ENCODE measurements around the gene DDX1.

DDX1 gene

GRCh38 chr2:15646661-15647060, 55.0 kb downstream of the DDX1 start:
- no peak for DNase-seq

DNA sequence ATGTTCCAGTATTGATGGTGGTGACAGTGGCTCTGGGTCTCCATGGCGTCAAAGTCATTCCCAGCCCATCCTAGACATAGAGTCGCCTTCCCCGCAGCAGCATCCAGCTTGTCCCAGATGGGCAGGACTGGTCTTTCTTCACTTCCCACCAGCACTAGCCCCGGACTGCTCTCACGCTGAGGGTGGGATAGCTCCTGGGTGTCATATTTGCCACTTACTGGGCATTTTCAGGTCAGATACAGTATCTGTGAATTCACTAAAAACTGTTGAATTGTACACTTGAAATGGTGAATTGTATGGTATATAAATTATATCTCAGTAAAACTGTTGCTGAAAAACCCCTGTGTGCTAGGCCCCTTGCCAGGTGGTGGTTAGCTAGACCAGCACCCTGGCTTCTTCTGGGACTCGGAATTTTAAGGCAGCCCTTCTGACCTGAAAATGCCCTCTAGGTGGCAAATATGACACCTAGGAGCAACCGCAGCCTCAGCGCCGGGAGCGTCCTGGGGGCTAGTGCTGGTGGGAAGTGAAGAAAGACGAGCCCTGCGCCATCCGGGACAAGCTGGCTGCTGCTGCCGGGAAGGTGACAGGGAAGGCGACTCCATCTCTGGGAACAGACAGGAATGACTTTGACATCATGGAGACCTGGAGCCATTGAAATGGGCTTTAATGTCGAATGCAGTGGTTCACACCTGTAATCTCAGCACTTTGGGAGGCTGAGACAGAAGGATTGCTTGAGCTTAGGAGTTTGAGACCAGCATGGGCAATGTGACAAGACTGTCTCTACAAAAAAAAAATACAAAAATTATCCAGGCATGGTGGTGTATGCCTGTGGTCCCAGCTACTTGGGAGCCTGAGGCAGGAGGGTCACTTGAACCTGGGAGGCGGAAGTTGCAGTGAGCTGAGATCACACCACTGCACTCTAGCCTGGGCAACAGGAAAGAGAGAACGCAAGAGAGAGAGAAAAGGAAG, 56.2 kb downstream of the DDX1 start:
- DNase-seq: no peak

DNA sequence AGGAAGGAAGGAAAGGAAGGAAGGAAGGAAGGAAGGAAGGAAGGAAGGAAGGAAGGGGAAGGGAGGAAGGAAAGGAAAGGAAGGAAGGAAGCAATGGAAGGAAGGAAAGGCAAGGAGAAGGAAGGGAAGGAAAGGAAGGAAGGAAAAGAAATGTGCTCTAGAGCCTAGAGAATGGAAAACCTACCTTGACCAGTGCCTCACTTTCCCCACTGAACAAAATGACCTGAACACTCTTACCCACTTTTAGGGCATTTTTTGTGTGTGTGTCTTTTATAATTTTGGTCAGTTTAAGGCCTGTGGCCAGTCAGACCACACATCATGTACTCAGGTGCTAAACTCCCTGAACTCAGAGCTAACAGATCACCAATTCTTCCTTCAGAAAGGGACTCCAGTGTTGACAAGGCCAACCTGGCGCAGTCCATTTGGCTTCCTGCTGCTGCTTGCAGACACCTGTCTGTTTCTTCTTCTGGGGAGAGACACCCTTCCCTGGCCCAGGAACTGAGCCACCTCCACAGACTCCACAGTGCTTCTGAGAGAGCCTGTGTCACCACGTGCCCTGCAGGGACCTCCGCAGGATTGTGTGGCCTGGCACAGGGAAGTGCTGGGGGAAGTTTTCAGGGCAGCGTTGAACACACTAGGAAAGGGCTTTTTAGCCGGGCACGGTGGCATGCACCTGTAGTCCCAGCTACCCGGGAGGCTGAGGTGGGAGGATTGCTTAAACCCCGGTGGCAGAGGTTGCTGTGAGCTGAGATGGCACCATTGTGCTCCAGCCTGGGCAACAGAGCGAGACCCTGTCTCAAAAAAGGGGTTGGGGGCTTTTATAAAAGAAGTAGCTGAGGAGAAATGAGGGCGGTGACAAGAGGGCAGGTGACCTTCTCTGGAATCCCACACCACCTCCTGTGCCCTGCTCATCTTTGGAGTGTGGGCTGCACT, 57.2 kb downstream of the DDX1 start:
- no peak for DNase-seq

DNA sequence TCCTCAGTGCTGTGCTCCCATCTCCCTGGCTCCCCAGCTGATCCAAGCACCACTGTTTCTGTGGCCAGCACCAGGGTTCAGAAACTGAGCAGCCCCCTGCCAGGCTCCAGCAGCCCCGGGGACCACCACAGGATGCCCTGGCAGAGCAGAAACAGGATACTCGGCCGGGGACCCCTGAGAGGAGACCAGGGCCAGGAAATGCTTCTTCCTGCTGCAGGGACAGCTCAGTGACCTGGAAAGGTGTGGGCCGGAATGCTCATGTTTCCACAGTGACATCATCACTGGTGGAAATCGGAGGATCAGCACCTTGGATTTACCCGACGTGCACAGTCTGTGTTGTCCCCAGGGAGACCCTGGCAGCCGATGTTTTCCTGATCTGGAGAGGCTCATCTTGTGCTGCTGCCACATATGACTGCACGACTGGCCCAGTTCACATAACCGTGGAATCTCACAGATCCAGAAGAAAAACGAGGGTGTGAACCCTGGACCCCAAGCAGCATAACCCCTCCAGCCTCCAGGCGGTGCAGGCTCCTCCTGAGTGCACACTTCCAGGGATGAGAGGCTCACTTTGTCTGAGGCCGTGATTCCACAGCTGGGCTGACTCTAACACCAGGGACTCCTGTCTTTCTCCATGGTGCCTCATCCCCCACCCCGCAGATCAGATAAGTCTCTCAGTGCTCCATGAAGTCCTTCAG, 58.0 kb downstream of the DDX1 start:
- DNase-seq: no peak

DNA sequence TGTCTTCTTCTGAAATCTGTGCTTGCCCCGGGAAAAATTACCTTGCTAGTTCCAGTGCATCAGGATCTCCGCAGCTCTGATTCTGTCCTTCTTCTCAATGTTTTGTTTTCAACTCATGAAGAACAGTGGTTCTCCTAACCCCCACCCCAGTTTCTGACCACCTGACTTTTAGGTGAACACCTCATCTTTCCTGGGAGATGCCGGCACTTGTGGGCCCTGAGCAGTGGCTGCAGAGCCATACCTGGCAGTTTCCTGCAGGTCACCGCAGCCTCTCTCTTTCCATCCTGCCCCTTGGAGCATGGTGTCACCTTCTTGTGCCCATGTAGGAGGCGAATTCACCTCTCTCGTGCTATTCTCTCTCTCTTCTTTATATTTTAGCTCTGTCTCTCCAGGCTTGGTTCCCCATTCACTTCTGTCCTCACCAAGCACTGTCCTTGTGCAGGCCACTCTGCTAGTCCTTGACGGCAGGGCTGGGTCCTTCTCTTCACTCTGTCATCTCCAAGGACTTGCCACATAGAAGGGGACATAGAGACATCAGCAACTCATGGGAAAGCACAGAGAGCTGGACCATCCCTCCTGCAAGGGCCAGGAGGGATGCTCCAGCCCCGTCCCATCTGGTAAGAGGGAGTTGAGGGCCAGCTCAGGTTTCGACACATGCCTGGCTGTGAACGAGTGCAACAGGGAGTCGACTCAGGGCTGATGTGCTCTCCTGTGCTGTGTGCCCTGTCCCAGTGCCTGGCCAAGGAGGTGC, 59.1 kb downstream of the DDX1 start:
- no peak for DNase-seq

DNA sequence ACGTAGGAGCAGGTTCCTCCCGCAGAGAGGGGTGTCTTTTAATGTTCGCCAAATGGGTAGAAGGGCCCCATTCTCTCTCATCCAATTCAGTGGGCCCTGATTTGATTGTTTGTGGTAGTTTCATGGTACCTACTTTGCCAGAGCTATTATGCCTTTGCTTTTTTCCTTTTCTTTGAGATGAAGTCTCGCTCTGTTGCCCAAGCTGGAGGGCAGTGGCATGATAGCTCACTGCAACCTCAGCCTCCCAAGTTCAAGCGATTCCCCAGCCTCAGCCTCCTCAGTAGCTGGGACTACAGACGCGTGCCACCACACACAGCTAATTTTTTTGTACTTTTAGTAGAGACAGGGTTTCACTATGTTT, 59.7 kb downstream of the DDX1 start:
- no peak for DNase-seq

DNA sequence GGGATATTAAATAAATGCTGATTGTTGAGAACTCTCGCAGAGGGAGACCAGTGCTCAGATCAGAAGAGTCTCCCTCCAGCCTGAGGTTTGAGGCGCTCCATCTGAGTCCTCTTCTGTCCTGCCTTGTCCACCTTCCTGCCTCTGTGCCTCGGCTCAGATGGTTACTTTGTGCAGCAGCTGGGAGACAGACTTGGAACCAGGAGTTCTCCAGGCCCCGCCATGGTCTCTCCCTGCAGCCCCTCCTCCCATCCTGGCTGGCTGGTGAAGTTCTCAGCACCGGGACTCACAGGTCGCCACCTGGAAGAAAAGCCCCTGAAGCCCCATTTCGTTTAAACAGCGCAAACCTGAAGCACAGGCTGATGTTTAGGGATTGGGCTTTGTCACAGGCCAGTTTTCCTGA, 60.6 kb downstream of the DDX1 start:
- no peak for DNase-seq

DNA sequence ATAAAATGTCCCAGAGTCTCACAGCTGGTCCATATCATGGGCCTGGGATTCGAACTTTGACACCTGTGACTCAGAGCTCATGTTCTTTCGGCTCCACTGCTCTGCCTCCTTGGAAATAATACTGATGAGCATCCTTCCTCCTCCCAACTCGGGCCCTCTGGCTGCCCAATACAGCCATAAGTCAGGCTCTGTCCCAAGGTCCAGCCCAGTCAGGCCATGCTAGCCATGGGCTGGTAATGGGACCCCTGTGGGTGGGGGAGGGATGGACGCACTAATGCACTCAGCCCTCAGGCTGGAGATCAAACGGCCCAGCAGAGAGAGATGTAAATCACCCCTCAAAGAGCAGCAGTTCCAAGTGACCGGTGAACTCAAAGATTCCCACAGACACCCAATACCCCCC, 61.1 kb downstream of the DDX1 start:
- DNase-seq: no peak

- DNase-seq: no peak
These were observed 62.4 kb downstream of the DDX1 start for GRCh38 chr2:15653806-15654726.

- DNase-seq: no peak
These were observed 63.0 kb downstream of the DDX1 start for GRCh38 chr2:15654727-15655073.

DNA sequence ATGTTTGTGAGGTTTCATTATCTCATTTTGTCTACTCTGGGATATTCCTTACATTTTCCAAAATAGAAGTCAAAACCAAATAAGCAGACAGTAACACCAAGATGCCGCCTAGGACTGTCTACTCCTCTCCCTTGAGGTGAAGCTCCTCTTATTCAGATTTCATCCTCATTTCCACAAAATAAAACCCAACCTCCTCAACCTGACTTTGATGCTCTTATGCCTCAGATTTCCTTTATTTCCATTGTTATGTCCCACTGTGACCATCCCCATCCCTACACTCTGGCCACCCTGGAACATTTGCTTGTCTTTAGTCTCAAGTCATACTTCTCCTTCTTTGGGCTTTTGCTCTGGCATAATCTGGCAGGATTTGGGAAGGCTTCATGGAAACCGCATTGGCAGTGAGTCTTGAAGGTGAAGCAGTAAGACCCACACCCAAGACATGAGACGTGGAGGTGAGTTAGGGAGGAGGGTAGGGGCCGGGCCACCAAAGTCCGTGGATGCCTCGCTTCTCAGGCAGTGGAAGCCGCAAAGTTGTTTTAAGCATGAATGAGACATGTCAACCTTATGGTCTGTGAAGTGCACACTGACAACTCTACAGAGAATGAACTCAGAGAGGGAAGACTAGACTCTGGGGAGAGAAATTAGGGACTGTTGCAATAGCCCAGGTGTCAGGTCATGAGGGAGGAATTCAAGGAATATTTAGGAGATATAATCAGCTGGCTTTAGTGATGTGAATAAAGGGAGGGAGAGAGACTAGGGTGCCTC, 63.6 kb downstream of the DDX1 start:
- DNase-seq: no peak

GRCh38 chr2:15656090-15656489, 64.4 kb downstream of the DDX1 start:
- no peak for DNase-seq

- DNase-seq: no peak
These were observed 66.1 kb downstream of the DDX1 start for GRCh38 chr2:15657759-15658158.

GRCh38 chr2:15658911-15659310, 67.2 kb downstream of the DDX1 start:
- no peak for DNase-seq

DNA sequence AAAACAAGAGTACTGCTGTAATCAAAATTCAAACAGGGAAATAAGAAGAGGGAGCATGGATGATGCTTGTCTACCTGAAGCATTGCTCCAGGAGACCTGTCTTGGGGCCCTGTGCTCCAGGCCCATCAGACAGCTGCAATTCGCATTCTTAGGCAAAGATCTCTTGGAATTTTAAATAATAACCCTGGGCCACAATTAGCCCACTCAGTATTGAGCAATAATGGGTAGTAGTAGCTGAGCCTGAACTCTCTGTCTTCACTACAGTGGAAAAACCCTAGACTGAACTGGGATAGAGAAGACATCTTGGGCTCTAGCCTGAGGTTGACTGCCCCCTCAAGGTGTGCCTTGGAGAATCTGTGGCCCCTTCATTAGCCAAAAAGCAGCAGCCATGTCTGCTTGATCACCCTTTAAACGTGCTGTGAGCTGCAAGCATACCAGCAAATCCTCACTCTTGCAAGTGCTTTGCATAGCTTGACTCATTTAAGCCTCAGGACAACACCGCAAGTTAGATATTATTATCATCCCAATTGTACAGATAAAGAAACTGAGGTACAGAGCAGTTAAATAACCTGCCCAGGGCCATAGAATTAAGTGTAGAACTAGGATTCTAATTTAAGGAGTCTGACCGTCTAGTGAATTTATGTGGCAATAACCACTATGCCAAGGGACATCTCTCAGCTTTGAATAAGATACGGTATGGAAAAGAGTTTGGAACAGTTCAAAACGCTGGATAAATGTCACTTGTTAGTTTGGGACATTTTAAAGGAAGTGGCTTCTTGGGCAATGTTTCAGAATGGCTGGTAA, 69.0 kb downstream of the DDX1 start:
- no peak for DNase-seq

GRCh38 chr2:15661295-15661569, 69.6 kb downstream of the DDX1 start:
- no peak for DNase-seq

- DNase-seq: no peak
These were observed 70.4 kb downstream of the DDX1 start for GRCh38 chr2:15662026-15662425.

DNA sequence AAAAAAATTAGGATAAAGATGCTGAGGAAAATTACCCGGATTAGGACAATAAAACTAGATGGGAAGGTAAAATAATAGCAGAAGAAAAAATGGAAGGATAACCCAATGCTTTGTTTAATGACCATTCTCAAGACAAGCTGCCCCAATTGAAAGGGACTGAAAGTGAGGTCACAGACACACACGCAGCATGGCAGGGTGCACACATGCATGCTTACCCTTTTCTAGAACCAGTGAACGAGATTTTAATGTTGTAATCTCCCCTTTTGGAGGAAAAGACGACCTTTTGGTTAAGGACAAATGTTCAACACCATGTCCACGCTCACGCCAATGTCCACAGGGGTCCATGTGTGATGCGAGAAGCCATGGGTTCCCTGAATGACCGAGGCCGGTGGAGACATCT, 70.9 kb downstream of the DDX1 start:
- no peak for DNase-seq

- DNase-seq: no peak
These were observed 72.1 kb downstream of the DDX1 start for GRCh38 chr2:15663802-15664201.
